GM18909 (cell line): ENCODE data around the gene PNLIPRP2.

ENCODE experiments used
- ATAC-seq: cut with Tn5 transposase; IDR thresholded peaks from one replicate; pipeline ENCODE4 v1.9.1; 2021; ENCODE audit warnings: mild to moderate bottlenecking; ENCODE audit not compliant: unreplicated experiment, poor library complexity

The PNLIPRP2 gene

DNA sequence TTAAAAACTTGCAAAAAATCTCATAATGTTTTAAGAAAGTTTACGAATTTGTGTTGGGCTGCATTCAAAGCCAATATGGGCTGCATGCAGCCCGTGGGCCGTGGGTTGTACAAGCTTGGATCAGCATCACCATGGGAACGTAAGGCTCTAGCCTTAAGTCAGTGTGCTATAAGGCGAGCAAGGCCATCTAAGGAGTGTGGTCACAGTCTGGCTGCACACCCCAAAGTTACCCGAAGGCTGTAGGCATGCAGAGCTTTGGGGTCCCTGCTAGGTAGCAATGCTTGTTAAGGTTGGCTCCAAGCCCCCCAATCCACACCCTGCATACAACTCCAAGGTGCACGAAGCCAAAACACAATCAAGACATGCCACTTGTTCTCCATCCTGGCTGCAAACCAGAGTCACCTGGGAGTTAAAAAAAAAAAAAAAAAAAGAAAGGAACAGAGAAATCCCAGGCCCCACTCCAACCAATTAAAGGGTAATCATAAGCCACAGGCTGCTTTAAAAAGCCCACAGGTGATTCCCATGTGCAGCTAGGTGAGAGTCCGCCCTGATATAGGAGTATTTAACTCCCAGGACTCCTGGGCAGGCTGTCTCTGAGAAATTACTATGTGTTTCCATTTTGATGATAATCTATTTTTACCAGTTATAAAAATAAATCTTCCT lies 8.5 kb upstream of the PNLIPRP2 start:
- no peak for ATAC-seq

DNA sequence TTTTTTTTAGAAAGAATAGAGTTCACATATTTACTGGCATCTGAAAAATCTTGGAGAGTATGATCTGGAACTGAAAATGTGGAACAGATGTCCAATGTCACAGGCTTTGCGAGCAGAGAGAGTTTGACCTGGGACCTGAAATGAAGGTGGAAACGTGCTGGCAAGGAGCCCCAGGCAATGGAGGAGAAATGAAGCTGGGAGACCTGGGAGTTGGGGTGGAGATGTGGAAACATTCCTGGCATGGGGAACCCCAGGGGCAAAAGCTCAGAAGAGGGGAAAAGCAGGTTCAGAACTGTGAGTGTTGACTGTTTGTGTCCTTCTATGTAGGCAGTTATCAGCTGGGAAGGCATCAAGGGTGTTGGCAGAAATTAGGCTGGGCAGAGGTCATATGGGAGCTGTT lies 7.3 kb upstream of the PNLIPRP2 start:
- ATAC-seq = no peak

DNA sequence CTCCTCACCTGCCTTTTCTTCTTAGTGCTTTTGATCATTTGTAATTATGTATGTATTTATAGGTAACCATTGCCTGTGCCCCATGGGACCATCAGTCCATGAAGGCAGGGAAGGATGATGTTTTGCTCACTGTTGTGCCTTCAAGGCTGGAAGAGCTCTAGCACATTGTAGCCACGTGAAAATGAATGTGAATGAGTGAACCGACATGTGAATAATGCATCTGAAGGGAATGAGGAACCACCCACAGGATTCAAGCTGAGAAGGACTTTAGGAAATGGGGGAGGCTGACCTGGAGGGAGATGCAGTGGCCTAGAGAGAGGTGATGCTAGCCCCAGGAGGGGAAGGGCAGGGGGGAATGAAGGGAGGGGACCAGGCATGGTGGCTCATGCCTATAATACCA lies 6.0 kb upstream of the PNLIPRP2 start:
- no peak for ATAC-seq

- ATAC-seq = no peak
Observed at GRCh38 chr10:116615199-116615776, 5.5 kb upstream of the PNLIPRP2 start.

GRCh38 chr10:116621476-116621875 lies 723 bp downstream of the PNLIPRP2 start:
- no peak for ATAC-seq

DNA sequence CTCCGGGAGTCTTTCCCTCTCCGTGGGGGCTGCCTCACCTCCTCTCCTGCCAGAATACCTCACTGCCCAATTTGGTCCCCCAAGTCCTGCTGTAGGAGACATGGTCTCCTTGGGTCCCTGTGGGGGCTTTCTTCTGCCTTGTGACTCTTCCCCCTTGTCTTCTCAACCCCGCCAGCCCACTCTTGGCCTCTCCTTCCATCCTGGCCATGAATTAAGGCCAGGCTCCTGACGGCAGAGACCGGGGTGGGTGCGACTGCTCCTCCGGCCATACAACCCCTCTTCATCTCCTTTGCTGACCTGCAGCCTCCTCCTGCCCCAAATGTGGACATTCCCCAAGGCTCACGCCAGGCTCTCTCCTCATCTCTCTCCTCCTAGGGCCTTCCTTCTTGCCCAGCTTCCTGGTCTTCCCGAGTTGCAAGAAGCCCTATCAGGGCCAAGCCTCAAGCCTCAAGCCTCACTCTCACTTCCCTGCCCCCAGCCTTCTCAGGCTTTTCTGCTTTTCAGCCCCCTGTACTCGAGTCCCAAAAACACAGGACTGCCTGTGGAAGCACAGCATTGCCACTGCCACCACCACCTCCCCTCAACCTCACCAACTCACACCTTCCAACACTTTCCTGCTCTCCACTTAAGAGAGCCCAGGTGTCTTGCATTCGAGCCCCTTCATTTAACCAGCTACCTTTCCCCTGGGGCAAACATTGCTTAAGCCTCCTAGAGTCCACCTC lies 1.3 kb downstream of the PNLIPRP2 start:
- ATAC-seq = no peak

- ATAC-seq = no peak
Observed at GRCh38 chr10:116625845-116626244, 5.1 kb downstream of the PNLIPRP2 start.

DNA sequence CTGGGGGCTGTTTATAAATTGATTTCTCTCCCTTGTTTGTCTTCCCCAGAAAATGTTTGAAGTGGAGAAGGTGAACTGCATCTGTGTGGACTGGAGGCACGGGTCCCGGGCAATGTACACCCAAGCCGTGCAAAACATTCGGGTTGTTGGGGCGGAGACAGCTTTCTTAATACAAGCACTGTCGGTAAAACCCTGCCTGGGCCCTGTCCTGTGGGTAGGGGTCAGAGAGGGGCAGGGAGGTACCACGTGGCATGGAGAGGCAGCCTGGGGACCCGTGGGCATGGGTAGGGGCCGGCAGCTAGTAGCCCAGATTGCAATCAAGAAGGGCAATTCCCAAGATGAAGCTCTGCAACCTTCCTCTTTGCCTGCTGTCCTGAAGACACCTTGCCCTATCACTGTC lies 6.1 kb downstream of the PNLIPRP2 start:
- no peak for ATAC-seq

DNA sequence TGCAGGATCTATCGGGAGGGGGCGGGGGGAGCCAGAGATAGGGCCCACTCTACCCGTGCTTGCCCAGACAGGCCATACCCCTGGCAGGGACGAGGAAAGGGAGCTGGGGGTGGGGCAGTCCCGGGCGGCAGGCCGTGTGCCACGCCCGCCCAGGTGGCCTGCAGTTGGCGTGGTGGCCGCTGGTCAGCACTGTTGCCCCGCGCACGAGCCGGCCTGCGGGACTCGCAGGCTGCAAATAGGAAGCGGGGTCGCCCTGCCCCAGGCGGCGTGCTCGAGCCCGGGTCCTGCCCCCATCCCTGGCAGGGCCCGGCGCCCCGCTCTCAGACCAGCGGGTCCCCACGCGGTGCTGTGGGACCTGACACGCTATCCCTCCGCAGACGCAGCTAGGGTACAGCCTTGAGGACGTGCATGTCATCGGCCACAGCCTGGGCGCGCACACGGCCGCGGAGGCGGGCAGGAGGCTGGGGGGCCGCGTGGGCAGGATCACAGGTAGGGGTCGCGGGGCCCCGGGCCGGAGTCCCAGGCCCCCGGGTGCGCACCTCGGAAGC lies 6.7 kb downstream of the PNLIPRP2 start:
- ATAC-seq = no peak

- no peak for ATAC-seq
Observed at GRCh38 chr10:116629340-116629739, 8.6 kb downstream of the PNLIPRP2 start.

- ATAC-seq = no peak
Observed at GRCh38 chr10:116630020-116630419, 9.3 kb downstream of the PNLIPRP2 start.

- no peak for ATAC-seq
Observed at GRCh38 chr10:116631871-116632295, 11.1 kb downstream of the PNLIPRP2 start.

DNA sequence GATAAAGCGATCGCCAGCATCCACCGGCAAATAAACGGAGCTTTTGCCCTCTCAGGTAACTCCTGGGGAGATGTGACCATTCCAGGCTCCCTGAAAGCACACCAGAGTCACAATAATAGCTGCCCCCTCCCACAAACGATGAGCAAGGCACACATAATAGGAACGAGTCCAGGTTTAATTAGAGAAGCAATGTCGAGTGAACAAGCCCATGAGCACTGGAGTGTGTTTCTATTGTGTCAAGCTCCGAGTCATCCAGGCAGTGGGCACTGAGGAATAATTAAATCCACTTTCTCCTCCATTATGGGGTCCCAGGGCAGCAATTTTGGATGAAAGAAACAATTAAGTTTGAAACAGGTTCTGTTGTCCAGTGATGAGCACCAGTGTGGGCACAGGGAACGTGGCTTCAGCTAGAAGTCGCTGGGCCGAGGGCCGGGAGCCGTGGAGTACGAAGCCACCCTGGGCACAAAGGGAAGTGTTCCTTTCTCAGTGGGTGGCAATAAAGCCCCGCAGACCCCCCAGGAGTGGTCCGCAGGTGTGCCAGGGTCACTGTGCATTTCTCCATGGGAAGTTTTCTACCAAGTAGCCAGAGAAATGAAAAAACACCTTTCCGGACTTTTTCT lies 12.0 kb downstream of the PNLIPRP2 start:
- ATAC-seq = no peak

- ATAC-seq = no peak
Observed at GRCh38 chr10:116633216-116633600, 12.5 kb downstream of the PNLIPRP2 start.

DNA sequence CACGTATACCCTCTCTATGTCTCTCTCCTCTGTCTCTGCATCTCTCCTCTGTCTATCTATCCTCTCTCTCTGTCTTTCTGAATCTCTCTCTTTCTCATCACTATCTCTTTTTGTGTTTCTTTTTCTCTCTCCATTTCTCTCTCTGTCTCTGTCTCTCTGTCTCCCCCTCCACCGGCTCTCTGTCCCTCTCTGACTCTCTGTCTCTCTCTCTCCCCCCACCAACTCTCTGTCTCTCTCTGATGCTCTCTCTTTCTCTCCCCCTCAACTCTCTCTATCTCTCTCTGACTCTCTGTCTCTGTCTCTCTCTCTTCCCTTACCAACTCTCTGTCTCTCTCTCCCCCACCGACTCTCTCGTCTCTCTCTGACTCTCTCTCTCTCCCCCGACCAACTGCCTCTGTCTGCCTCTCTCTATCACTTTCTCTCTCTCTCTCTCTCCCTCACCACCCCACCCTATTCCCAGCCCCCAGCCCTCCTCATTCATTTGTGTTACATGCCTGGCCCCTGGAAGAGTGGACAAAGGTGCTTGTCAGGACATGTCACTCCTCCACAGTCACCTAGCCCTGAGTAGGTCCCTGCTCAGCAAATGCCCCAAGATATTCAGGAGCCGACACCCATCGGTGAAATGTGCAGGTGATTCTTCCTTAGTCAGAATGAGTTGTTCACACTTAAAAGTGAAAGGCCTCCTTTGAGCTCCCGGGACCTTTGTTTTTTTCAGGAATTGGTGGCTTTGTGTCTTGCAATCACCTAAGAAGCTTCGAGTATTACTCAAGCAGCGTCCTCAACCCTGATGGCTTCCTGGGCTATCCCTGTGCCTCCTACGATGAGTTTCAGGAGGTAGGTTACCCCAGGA lies 13.6 kb downstream of the PNLIPRP2 start:
- ATAC-seq = no peak

- no peak for ATAC-seq
Observed at GRCh38 chr10:116636385-116636784, 15.6 kb downstream of the PNLIPRP2 start.

DNA sequence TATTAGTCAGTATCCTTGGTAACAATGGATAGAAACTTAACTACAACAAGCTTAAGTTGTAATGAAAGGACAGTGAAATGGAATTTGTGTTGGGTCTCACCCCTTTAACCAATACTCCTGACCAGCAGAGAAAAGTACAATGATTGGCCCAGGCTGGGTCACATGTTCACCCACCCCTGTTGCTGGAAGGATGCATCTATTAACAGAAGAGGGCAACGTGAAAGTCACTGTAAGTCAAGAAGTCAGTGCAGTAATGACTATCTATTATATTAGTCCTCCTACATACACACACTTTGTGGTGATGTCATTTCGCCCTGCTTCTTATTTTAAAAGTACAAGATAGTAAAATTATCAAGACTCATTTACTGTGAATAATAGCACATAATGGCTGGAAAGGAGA lies 16.2 kb downstream of the PNLIPRP2 start:
- ATAC-seq = no peak

DNA sequence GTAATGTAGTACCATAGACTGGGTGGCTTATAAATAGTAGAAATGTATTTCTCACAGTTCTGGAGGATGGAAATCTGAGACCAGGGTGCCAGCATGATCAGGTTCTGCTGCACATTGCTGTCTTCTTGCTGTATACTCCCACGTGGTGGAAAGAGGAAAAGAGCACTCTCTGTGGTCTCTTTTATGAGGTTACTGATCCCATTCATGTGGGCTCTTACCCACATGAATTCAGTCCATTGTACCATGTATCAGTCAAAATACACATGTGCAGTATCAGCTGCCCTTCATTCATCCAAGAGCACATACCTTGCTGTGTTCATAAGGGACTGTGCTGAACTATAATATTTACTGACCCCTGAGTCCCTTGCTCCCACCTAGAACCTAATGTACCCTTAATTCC lies 17.1 kb downstream of the PNLIPRP2 start:
- ATAC-seq = no peak

- no peak for ATAC-seq
Observed at GRCh38 chr10:116646502-116646901, 25.7 kb downstream of the PNLIPRP2 start.

DNA sequence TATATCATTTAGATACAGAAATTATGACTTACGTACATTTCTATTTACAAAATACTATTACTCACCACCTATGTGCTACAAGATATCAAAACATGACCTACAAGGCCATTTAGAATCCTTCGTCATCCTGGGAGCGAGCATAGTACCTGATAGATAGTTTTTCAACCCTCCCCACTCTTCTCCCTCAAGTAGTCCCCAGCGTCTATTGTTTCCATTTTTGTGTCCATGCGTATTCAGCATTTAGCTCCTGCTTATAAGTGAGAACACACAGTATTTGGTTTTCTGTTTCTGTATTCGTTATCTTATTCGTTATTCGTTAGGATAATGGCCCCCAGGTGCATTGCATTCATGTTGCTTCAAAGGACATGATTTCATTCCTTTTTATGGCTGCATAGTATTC lies 28.1 kb downstream of the PNLIPRP2 start:
- no peak for ATAC-seq
